K562 (cell line): ENCODE results near the gene SLC9A2. TPM values are rescaled to one million over a fixed set of nuclear protein-coding genes. Genes with fewer than 3 reads are reported as not detected.

Experiments
- ARID2 ChIP-seq: fragments of 450-650 bp; IDR thresholded peaks from 2 replicates; pipeline ENCODE4 v1.6.1; 2017; ENCODE audit warnings: antibody characterized with exemption, mild to moderate bottlenecking
- ATF1 ChIP-seq, 2 experiments: fragments of 450-650 bp in 1 of 2; IDR thresholded peaks; 2 replicates each; pipeline ENCODE4 v1.6.1; 2016; ENCODE audit warnings: missing compliant biosample characterization in 1 of 2, missing genetic modification characterization in 1 of 2
- CREM ChIP-seq: IDR thresholded peaks from 2 replicates; pipeline ENCODE4 v1.6.1; 2014; ENCODE audit warnings: antibody characterized with exemption, low read depth
- CXXC5 ChIP-seq: fragments of 250-450 bp; sonication (Bioruptor Pico); IDR thresholded peaks from 2 replicates; pipeline ENCODE4 v1.8.0; 2022; ENCODE audit warnings: inconsistent platforms, mild to moderate bottlenecking, moderate library complexity
- GABPB2 ChIP-seq: fragments of 250-450 bp; sonication (Bioruptor Pico); conservative IDR thresholded peaks from 2 replicates; pipeline ENCODE4 v1.5.1; 2021; ENCODE audit warnings: mild to moderate bottlenecking
- GATAD2B ChIP-seq: fragments of 450-650 bp; IDR thresholded peaks from 2 replicates; pipeline ENCODE4 v1.6.1; 2017; ENCODE audit warnings: mild to moderate bottlenecking, borderline replicate concordance
- L3MBTL2 ChIP-seq: fragments of 450-650 bp; IDR thresholded peaks from 2 replicates; pipeline ENCODE4 v1.6.1; 2016; ENCODE audit warnings: mild to moderate bottlenecking, moderate library complexity
- NFRKB ChIP-seq: fragments of 450-650 bp; IDR thresholded peaks from 2 replicates; pipeline ENCODE4 v1.6.1; 2016; ENCODE audit warnings: low read depth
- PHF21A ChIP-seq: fragments of 450-650 bp; IDR thresholded peaks from 2 replicates; pipeline ENCODE4 v1.6.1; 2017; ENCODE audit warnings: low read depth, borderline replicate concordance
- RBBP5 ChIP-seq: fragments of 200-600 bp; sonication (generic); IDR thresholded peaks from 2 replicates; pipeline ENCODE4 v1.6.1; 2012; ENCODE audit warnings: borderline replicate concordance, mild to moderate bottlenecking, low read length, control low read depth, inconsistent platforms; ENCODE audit not compliant: insufficient read depth, poor library complexity, severe bottlenecking
- RCOR1 ChIP-seq, 2 experiments: IDR thresholded peaks; 2 replicates each; pipeline ENCODE4 v1.6.1; 2012; ENCODE audit warnings: low read depth in 2 of 2, low read length in 2 of 2, borderline replicate concordance in 1 of 2, improper control_type of control experiment in 1 of 2
- VEZF1 ChIP-seq: fragments of 200-800 bp; sonication (Bioruptor generic); IDR thresholded peaks from 2 replicates; pipeline ENCODE4 v1.6.1; 2017; ENCODE audit warnings: missing genetic modification characterization, missing compliant biosample characterization
- ZBTB9 ChIP-seq: fragments of 450-650 bp; formaldehyde crosslinking; IDR thresholded peaks from 2 replicates; pipeline ENCODE4 v1.4.0; 2020; ENCODE audit warnings: mild to moderate bottlenecking, moderate library complexity
- ZNF444 ChIP-seq: fragments of 250-450 bp; sonication (Bioruptor Pico); IDR thresholded peaks from 2 replicates; pipeline ENCODE4 v1.4.0; 2020; ENCODE audit warnings: mild to moderate bottlenecking, moderate library complexity
- polyA plus RNA-seq, 8 experiments: library from polyadenylated mRNA; depleted of rRNA in 4 of 8; stranded (reverse) in 5 of 8; unstranded in 3 of 8; fragments of >200 nt; fragmentation: Nextera tagmentation in 2 of 8; fragmentation: Illumina TruSeq in 1 of 8; extraction: Ambion mirVana in 2 of 8; extraction: Trizol in 1 of 8; gene quantifications; 2 replicates each; pipeline versions ENCODE4 v1.2.1 to v1.2.3, GENCODE V29; 2011 to 2014; ENCODE audit warnings: inconsistent platforms in 1 of 8, missing spikeins in 1 of 8
- total RNA-seq, 7 experiments: library from RNA; depleted of rRNA in 6 of 7; stranded (reverse); fragments of >200 nt in 6 of 7; fragmentation: Illumina TruSeq in 2 of 7; extraction: Trizol in 2 of 7; gene quantifications; 2 replicates each; pipeline versions ENCODE4 v1.2.1 to v1.2.3, GENCODE V29; 2011 to 2021; ENCODE audit warnings: low replicate concordance in 1 of 7
- TF ChIP-seq, protein P1 (sequence below): fragments of 450-650 bp; IDR thresholded peaks from 2 replicates; pipeline ENCODE4 v1.7.1; 2018; ENCODE audit warnings: mild to moderate bottlenecking, low read depth; ENCODE audit not compliant: partially characterized antibody
- TF ChIP-seq, protein P2 (sequence below), 2 experiments: fragments of 450-650 bp; conservative IDR thresholded peaks; 2 replicates each; pipeline ENCODE4 v1.6.1; 2017; ENCODE audit warnings: mild to moderate bottlenecking in 2 of 2, moderate library complexity in 2 of 2
- TF ChIP-seq, protein P3 (sequence below): fragments of 250-450 bp; sonication (Bioruptor Pico); IDR thresholded peaks from 2 replicates; pipeline ENCODE4 v1.5.0; 2020; ENCODE audit warnings: mild to moderate bottlenecking

Gene SLC9A2
- total and polyA plus RNA-seq, 9 of the 15 experiments (the other 6 are each of a cell fraction or from before 2014, with no cell fraction given), result 0.45 to 3.3 (median 1.6) TPM

GRCh38 chr2:102618452-102619413 lies 620 bp upstream of the SLC9A2 start (continued):
- peak; percentile 61 for TF ChIP-seq VEZF1 (CRISPR knock-in tag)
- no peak for TF ChIP-seq ATF1 (CRISPR knock-in tag; IDR thresholded peaks at IDR 0.05)
- TF ChIP-seq ATF1 (tag; IDR thresholded peaks at IDR 0.05), result peak; percentile 49
- TF ChIP-seq ARID2, result no peak
- TF ChIP-seq CXXC5 (CRISPR knock-in tag), result peak; percentile 60
- TF ChIP-seq, protein P1, sequence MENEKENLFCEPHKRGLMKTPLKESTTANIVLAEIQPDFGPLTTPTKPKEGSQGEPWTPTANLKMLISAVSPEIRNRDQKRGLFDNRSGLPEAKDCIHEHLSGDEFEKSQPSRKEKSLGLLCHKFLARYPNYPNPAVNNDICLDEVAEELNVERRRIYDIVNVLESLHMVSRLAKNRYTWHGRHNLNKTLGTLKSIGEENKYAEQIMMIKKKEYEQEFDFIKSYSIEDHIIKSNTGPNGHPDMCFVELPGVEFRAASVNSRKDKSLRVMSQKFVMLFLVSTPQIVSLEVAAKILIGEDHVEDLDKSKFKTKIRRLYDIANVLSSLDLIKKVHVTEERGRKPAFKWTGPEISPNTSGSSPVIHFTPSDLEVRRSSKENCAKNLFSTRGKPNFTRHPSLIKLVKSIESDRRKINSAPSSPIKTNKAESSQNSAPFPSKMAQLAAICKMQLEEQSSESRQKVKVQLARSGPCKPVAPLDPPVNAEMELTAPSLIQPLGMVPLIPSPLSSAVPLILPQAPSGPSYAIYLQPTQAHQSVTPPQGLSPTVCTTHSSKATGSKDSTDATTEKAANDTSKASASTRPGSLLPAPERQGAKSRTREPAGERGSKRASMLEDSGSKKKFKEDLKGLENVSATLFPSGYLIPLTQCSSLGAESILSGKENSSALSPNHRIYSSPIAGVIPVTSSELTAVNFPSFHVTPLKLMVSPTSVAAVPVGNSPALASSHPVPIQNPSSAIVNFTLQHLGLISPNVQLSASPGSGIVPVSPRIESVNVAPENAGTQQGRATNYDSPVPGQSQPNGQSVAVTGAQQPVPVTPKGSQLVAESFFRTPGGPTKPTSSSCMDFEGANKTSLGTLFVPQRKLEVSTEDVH, result no peak
- peak; percentile 14; the same call in 1 of the 2 replicates for TF ChIP-seq CREM
- TF ChIP-seq RCOR1 (IDR thresholded peaks at IDR 0.05; ENCODE audit: borderline replicate concordance in 1 of 2, low read depth in 2 of 2, low read length in 2 of 2), result 0 out of 4 replicates have a peak, but pooled peaks of 1 of the 2 experiments have one; percentile 6
- TF ChIP-seq RBBP5, result peak; percentile 50
- TF ChIP-seq, protein P2, sequence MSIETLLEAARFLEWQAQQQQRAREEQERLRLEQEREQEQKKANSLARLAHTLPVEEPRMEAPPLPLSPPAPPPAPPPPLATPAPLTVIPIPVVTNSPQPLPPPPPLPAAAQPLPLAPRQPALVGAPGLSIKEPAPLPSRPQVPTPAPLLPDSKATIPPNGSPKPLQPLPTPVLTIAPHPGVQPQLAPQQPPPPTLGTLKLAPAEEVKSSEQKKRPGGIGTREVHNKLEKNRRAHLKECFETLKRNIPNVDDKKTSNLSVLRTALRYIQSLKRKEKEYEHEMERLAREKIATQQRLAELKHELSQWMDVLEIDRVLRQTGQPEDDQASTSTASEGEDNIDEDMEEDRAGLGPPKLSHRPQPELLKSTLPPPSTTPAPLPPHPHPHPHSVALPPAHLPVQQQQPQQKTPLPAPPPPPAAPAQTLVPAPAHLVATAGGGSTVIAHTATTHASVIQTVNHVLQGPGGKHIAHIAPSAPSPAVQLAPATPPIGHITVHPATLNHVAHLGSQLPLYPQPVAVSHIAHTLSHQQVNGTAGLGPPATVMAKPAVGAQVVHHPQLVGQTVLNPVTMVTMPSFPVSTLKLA (conservative IDR thresholded peaks at IDR 0.05), result peak; percentile 37 to 53; a peak in 2 of 4 replicates
- no peak for TF ChIP-seq NFRKB
- TF ChIP-seq GATAD2B, result no peak
- no peak for TF ChIP-seq ZNF444 (CRISPR knock-in tag)
- TF ChIP-seq, protein P3, sequence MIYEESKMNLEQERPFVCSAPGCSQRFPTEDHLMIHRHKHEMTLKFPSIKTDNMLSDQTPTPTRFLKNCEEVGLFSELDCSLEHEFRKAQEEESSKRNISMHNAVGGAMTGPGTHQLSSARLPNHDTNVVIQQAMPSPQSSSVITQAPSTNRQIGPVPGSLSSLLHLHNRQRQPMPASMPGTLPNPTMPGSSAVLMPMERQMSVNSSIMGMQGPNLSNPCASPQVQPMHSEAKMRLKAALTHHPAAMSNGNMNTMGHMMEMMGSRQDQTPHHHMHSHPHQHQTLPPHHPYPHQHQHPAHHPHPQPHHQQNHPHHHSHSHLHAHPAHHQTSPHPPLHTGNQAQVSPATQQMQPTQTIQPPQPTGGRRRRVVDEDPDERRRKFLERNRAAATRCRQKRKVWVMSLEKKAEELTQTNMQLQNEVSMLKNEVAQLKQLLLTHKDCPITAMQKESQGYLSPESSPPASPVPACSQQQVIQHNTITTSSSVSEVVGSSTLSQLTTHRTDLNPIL, result no peak
- peak; percentile 20 for TF ChIP-seq L3MBTL2
- TF ChIP-seq PHF21A, result peak; percentile 92; the same call in 1 of the 2 replicates
- no peak for TF ChIP-seq ZBTB9 (CRISPR knock-in tag)
- TF ChIP-seq GABPB2 (CRISPR knock-in tag), result no peak
